ACC112 (cell line): ENCODE data around the gene GNAO1.

Experiments
- H2AFZ ChIP-seq: fragments of 200-600 bp; sonication (generic); one replicate; pipeline ENCODE4 v1.6.0; 2017; ENCODE audit warnings: antibody characterized with exemption, low read length; ENCODE audit not compliant: unreplicated experiment
- H3K27ac ChIP-seq: fragments of 200-600 bp; sonication (generic); 2 replicates; pipeline ENCODE4 v1.5.1; 2014; ENCODE audit warnings: low read depth, mild to moderate bottlenecking, antibody characterized with exemption, low read length, moderate library complexity
- H3K27me3 ChIP-seq: fragments of 200-600 bp; sonication (generic); 2 replicates; pipeline ENCODE4 v1.6.1; 2014; ENCODE audit warnings: mild to moderate bottlenecking, antibody characterized with exemption, low read length, moderate library complexity, mixed read lengths; ENCODE audit not compliant: insufficient read depth
- H3K36me3 ChIP-seq: fragments of 200-600 bp; sonication (generic); 2 replicates; pipeline ENCODE4 v1.6.1; 2016; ENCODE audit warnings: mild to moderate bottlenecking, antibody characterized with exemption, low read length, moderate library complexity, mixed read lengths; ENCODE audit not compliant: insufficient read depth
- H3K4me1 ChIP-seq: fragments of 200-600 bp; sonication (generic); one replicate; pipeline ENCODE4 v1.6.1; 2016; ENCODE audit warnings: low read length, mixed read lengths; ENCODE audit not compliant: insufficient read depth, unreplicated experiment, control insufficient read depth
- H3K4me3 ChIP-seq: fragments of 200-600 bp; sonication (generic); 2 replicates; pipeline ENCODE4 v1.5.1; 2014; ENCODE audit warnings: mild to moderate bottlenecking, low read depth, low read length
- H3K79me2 ChIP-seq: fragments of 200-600 bp; sonication (generic); one replicate; pipeline ENCODE4 v1.6.0; 2016; ENCODE audit warnings: low read length; ENCODE audit not compliant: control insufficient read depth, unreplicated experiment, insufficient read depth

GNAO1 gene

DNA sequence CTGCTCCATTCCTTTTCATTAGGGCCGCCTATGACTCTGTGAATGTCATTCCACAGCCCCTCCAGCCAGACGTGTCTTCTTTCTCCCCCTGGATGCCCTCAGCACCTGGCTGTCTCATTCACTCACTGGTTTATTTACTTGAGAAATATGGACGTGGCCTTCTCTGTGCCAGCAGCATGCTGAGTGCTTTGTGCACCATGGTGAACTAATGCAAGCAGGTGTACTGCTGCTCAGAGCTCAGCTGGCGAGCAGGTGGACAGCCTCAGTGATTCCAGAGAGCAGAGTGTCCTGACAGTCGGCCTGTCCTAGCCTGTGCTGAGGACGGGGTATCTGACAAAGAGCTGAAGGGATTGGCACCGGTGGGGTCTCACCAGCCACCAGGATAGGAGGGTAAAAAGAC lies 96.7 kb downstream of the GNAO1 start:
- H3K4me1 ChIP-seq, result no peaks in the 10 kb centered on the region
- no peak overlapping the region for H3K27ac ChIP-seq
- no peaks in the 10 kb centered on the region for H3K36me3 ChIP-seq
- no peaks in the 10 kb centered on the region for H3K79me2 ChIP-seq
- H2AFZ ChIP-seq, result no peak overlapping the region
- no peak overlapping the region for H3K4me3 ChIP-seq
- peaks cover 30% of the 10 kb centered on the region for H3K27me3 ChIP-seq

GRCh38 chr16:56289416-56289815 lies 98.1 kb downstream of the GNAO1 start:
- peaks cover 28% of the 10 kb centered on the region for H3K27me3 ChIP-seq
- H3K27ac ChIP-seq, result no peak overlapping the region
- H3K4me1 ChIP-seq, result no peaks in the 10 kb centered on the region
- H3K36me3 ChIP-seq, result no peaks in the 10 kb centered on the region
- no peak overlapping the region for H3K4me3 ChIP-seq
- no peak overlapping the region for H2AFZ ChIP-seq
- H3K79me2 ChIP-seq, result no peaks in the 10 kb centered on the region

DNA sequence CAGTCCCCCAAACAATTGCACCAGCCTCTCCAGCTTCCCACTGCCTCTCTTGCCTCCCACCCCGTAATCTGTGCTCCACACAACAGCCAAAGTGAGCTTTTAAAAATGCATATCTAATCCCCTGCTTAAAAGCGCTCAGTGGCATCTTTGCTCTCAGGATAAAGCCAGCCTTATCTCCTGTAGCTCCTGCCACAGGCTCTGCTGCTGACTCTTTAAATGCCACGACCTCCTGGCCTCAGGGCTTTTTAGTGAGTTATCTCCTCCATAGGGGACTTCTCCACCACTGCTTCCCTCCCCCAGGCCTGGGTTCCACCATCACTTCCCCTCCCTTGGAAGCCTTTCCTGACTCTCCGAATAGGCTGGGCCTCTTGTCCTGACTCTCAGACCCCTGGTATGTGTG lies 98.6 kb downstream of the GNAO1 start:
- Histone ChIP-seq H2AFZ (no peak overlapping the region), H3K27ac (no peak overlapping the region), H3K4me1 (no peaks in the 10 kb centered on the region), H3K27me3 (peaks cover 28% of the 10 kb centered on the region), H3K79me2 (no peaks in the 10 kb centered on the region), H3K4me3 (no peak overlapping the region), H3K36me3 (no peaks in the 10 kb centered on the region)

- Histone ChIP-seq H2AFZ (no peak overlapping the region), H3K4me3 (no peak overlapping the region), H3K4me1 (no peaks in the 10 kb centered on the region)
These were observed 102.7 kb downstream of the GNAO1 start for GRCh38 chr16:56294014-56294413.

GRCh38 chr16:56294579-56294978 lies 103.3 kb downstream of the GNAO1 start:
- peaks cover 42% of the 10 kb centered on the region for H3K27me3 ChIP-seq

More at GRCh38 chr16:56294014-56294413, 102.7 kb downstream of the GNAO1 start:
- H3K79me2 ChIP-seq, result no peaks in the 10 kb centered on the region
- H3K27me3 ChIP-seq, result peaks cover 42% of the 10 kb centered on the region
- no peak overlapping the region for H3K27ac ChIP-seq
- H3K36me3 ChIP-seq, result no peaks in the 10 kb centered on the region

DNA sequence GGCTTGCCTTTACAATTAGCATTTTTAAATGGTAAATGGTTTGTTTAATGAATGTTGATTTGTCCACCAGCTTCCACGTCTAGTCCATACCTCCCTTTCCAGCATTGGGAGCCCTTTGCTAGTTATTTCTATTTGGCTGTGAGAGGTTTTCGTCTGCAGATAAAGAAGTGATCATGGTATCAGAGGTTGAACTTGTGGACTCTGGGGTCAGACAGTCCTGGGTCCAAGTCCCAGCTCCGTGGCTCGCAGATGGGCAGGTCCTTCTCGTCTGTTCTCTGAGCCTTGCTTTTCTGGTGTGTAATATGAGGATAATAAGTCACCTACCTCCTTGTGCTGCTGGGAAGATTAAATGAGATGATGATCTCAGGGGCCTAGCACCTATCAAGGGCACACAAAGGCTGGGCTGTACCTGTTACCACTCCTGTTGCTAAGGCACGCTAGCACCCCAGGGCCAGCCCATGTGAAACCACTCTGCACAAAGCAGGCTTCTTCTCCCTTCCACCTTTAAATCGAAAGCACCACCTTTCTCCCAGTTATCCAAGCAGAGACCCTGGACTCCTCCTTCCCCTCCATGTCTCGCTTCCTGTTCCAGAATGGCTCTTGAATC lies 103.9 kb downstream of the GNAO1 start:
- no peak overlapping the region for H3K4me3 ChIP-seq
- H2AFZ ChIP-seq, result no peak overlapping the region
- H3K27ac ChIP-seq, result no peak overlapping the region
- H3K79me2 ChIP-seq, result no peaks in the 10 kb centered on the region
- H3K36me3 ChIP-seq, result no peaks in the 10 kb centered on the region
- H3K4me1 ChIP-seq, result no peaks in the 10 kb centered on the region
- H3K27me3 ChIP-seq, result peaks cover 40% of the 10 kb centered on the region

More at GRCh38 chr16:56294579-56294978, 103.3 kb downstream of the GNAO1 start:
- no peak overlapping the region for H2AFZ ChIP-seq
- H3K27ac ChIP-seq, result no peak overlapping the region
- H3K4me1 ChIP-seq, result no peaks in the 10 kb centered on the region
- no peak overlapping the region for H3K4me3 ChIP-seq
- H3K36me3 ChIP-seq, result no peaks in the 10 kb centered on the region
- no peaks in the 10 kb centered on the region for H3K79me2 ChIP-seq

DNA sequence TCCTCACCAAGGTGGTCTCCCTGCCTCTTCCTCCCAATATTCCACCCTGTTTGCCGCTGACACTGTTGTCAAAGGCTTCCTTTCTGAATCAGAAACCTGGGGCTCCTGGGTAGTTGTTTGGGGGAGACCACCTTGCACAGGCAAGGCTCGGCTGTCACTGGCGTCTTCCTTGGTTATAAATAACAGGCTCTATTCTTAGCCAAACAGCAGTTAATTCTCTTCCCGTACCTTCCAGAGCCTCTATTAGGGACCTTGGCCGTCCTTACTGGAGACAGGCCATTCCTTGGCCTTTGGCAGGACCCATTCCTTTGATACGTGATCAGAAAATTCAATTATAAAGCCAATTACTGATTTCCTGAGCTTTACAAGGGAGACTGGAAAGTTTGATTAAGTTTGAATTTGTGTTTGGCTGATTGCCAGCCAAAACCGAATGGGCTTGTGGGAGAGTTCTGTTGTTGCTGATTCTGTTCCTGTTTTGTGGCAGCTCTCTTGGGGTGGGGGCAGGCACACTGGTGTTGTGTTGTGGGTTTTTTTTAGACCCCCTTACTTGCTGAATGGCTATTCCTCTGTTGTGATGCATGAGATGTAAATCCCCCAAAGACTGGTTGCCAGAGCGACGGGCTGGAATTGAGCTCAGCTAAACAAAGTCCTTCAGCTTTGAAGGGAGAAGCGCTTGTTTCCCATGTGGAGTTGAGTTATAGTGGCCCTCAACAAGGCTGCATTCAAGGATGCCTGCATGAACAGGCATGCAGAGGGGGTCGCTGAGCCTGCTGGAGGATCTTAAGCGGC lies 104.6 kb downstream of the GNAO1 start:
- Histone ChIP-seq H3K27me3 (peaks cover 34% of the 10 kb centered on the region), H3K4me1 (no peaks in the 10 kb centered on the region), H3K79me2 (no peaks in the 10 kb centered on the region), H3K27ac (no peak overlapping the region), H2AFZ (no peak overlapping the region), H3K36me3 (no peaks in the 10 kb centered on the region), H3K4me3 (no peak overlapping the region)

GRCh38 chr16:56297684-56298083 lies 106.4 kb downstream of the GNAO1 start:
- H2AFZ ChIP-seq, result no peak overlapping the region
- no peaks in the 10 kb centered on the region for H3K36me3 ChIP-seq
- H3K27ac ChIP-seq, result no peak overlapping the region
- H3K27me3 ChIP-seq, result peaks cover 25% of the 10 kb centered on the region
- H3K4me1 ChIP-seq, result no peaks in the 10 kb centered on the region
- H3K79me2 ChIP-seq, result no peaks in the 10 kb centered on the region
- H3K4me3 ChIP-seq, result no peak overlapping the region

DNA sequence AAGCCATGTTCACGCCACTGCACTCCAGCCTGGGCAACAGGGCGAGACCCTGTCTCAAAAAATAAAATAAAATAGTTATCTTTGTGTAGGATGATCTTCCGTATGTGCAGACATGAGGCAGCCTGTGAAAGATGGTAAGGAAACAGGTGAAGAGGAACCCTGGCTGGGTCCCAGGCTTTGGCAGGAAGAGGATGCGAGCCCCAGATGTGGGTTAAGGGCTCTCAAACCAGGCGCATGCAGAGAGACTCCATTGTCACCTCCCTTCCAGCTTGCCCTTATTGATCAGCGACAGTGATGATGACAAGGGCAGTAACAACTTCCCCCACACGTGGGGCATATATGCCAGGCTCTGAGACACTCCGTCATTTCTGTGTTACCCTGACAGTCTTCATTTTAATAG lies 106.8 kb downstream of the GNAO1 start:
- Histone ChIP-seq H3K27me3 (peaks cover 28% of the 10 kb centered on the region), H3K4me3 (no peak overlapping the region), H3K27ac (no peak overlapping the region), H3K4me1 (no peaks in the 10 kb centered on the region), H2AFZ (no peak overlapping the region), H3K79me2 (no peaks in the 10 kb centered on the region), H3K36me3 (no peaks in the 10 kb centered on the region)

DNA sequence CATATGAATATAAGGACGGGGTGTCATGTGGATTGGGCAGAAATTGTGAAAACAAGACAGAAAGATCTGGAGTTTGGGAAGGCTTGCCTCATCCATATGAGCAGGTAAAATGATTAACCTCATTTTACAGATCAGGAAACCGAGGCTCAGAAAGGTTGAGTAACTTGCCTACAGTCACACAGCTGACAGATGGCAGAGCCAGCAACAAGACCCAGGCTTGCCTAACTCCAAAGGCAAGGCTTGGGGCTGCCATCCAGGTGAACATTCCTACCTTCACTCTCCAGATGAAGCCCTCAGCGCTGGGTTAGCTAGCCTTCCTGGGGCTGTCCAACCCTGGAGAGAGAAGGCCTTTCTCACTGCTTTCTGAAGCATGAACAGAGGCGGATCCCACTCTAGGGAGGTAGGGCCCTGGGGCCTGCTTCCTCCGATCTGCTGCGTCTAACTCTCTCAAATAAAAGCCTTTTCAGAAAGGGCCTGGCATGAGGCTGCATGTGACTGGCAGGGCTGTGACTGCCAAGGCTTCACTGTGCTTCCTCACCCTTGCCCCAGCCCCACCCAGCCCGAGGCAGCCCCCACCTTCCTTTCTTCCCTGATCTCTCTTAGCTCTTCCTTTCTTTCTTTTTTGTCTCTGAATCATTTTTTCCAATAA lies 107.8 kb downstream of the GNAO1 start:
- peaks cover 28% of the 10 kb centered on the region for H3K27me3 ChIP-seq
- H3K4me1 ChIP-seq, result no peaks in the 10 kb centered on the region

DNA sequence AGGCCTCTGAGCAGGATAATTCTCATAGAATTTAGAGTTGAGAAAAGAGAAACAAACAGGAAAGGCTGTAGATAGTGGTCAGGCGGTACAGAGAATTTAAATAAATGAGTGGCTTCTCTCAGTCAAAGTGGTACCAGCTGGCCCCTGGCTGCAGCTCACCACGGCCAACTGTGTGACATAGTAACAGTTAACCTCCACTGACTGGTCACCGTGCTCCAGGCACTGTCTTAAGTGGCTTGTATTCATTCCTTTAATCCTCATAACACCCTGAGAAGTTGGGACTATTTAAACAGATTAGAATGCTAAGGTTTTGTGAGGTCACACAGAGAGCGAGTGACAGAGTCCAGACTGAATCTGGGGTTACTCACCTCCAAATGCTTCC lies 108.9 kb downstream of the GNAO1 start:
- H3K4me3 ChIP-seq, result no peak overlapping the region
- no peaks in the 10 kb centered on the region for H3K79me2 ChIP-seq
- H3K36me3 ChIP-seq, result no peaks in the 10 kb centered on the region
- no peak overlapping the region for H2AFZ ChIP-seq
- peaks cover 39% of the 10 kb centered on the region for H3K27me3 ChIP-seq
- H3K4me1 ChIP-seq, result no peaks in the 10 kb centered on the region
- H3K27ac ChIP-seq, result no peak overlapping the region

More for the DNA sequence above, 107.8 kb downstream of the GNAO1 start:
- H2AFZ ChIP-seq, result no peak overlapping the region
- no peaks in the 10 kb centered on the region for H3K79me2 ChIP-seq
- H3K27ac ChIP-seq, result no peak overlapping the region
- no peak overlapping the region for H3K4me3 ChIP-seq
- no peaks in the 10 kb centered on the region for H3K36me3 ChIP-seq
